GM21576 (cell line): Measurements from ENCODE around the gene TRPV5.

ENCODE experiments used
- ATAC-seq: cut with Tn5 transposase; IDR thresholded peaks from one replicate; pipeline ENCODE4 v1.9.1; 2021; ENCODE audit warnings: mild to moderate bottlenecking, moderate library complexity; ENCODE audit not compliant: unreplicated experiment

The TRPV5 gene

GRCh38 chr7:142887282-142888015, 46.1 kb downstream of the TRPV5 start:
- ATAC-seq, result no peak

- no peak for ATAC-seq
Observed at GRCh38 chr7:142886866-142887265, 46.7 kb downstream of the TRPV5 start.

- no peak for ATAC-seq
Observed at GRCh38 chr7:142885311-142886230, 48.0 kb downstream of the TRPV5 start, which contains the start of gene TRPV6. Gene TRPV6 (minus strand): TSS chr7:142885745.

GRCh38 chr7:142884286-142884640, 49.3 kb downstream of the TRPV5 start:
- no peak for ATAC-seq

- ATAC-seq, result no peak
Observed at GRCh38 chr7:142883571-142884285, 49.8 kb downstream of the TRPV5 start.

- no peak for ATAC-seq
Observed at GRCh38 chr7:142883145-142883544, 50.4 kb downstream of the TRPV5 start.

GRCh38 chr7:142882338-142882678, 51.2 kb downstream of the TRPV5 start:
- no peak for ATAC-seq

GRCh38 chr7:142881586-142882337, 51.8 kb downstream of the TRPV5 start:
- no peak for ATAC-seq

- ATAC-seq, result peak; percentile 63
Observed at GRCh38 chr7:142880876-142881505, 52.6 kb downstream of the TRPV5 start.

GRCh38 chr7:142879060-142879459, 54.5 kb downstream of the TRPV5 start:
- ATAC-seq, result no peak

- no peak for ATAC-seq
Observed at GRCh38 chr7:142878315-142878714, 55.2 kb downstream of the TRPV5 start.

- ATAC-seq, result no peak
Observed at GRCh38 chr7:142876991-142877910, 56.3 kb downstream of the TRPV5 start.

GRCh38 chr7:142876236-142876960, 57.1 kb downstream of the TRPV5 start:
- ATAC-seq, result no peak

- ATAC-seq, result no peak
Observed at GRCh38 chr7:142875456-142875855, 58.1 kb downstream of the TRPV5 start.

GRCh38 chr7:142874837-142875236, 58.7 kb downstream of the TRPV5 start:
- ATAC-seq, result no peak

- ATAC-seq, result no peak
Observed at GRCh38 chr7:142874409-142874808, 59.1 kb downstream of the TRPV5 start.

- ATAC-seq, result no peak
Observed at GRCh38 chr7:142873871-142874270, 59.7 kb downstream of the TRPV5 start.

GRCh38 chr7:142873281-142873784, 60.2 kb downstream of the TRPV5 start:
- peak; percentile 76 for ATAC-seq
